SK-N-SH treated with all-trans-retinoic acid at 6 μM for 48 hours (cell line): Measurements from ENCODE around the gene SPON1.

ENCODE experiments used
- ATAC-seq: fragments of 200-7000 bp; cut with Tn5 transposase; 3 replicates; pipeline ENCODE4 v1.9.1; 2020; ENCODE audit warnings: mild to moderate bottlenecking, moderate library complexity
- ARNTL ChIP-seq: fragments of 450-650 bp; formaldehyde crosslinking; IDR thresholded peaks from 2 replicates; pipeline ENCODE4 v1.5.0; 2020; ENCODE audit warnings: low read depth, mild to moderate bottlenecking, moderate library complexity, borderline replicate concordance
- BACH2 ChIP-seq: fragments of 250-450 bp; sonication (Bioruptor Pico); IDR thresholded peaks from 2 replicates; pipeline ENCODE4 v1.9.0; 2021; ENCODE audit warnings: mild to moderate bottlenecking, borderline replicate concordance
- ESRRG ChIP-seq: fragments of 250-450 bp; sonication (Bioruptor Pico); IDR thresholded peaks from 2 replicates; pipeline ENCODE4 v1.6.1; 2021; ENCODE audit warnings: mild to moderate bottlenecking
- ISL1 ChIP-seq: fragments of 250-450 bp; sonication (Bioruptor Pico); IDR thresholded peaks from 2 replicates; pipeline ENCODE4 v2.1.2; 2022; ENCODE audit warnings: mild to moderate bottlenecking, moderate library complexity
- PATZ1 ChIP-seq: fragments of 250-450 bp; sonication (Bioruptor Pico); IDR thresholded peaks from 2 replicates; pipeline ENCODE4 v1.8.0; 2020; ENCODE audit warnings: mild to moderate bottlenecking, moderate library complexity, borderline replicate concordance
- POU6F1 ChIP-seq: fragments of 250-450 bp; sonication (Bioruptor Pico); IDR thresholded peaks from 2 replicates; pipeline ENCODE4 v1.8.0; 2021; ENCODE audit warnings: low read depth, mild to moderate bottlenecking, moderate library complexity, borderline replicate concordance
- PPARA ChIP-seq: fragments of 250-450 bp; sonication (Bioruptor Pico); IDR thresholded peaks from 2 replicates; pipeline ENCODE4 v1.5.0; 2020; ENCODE audit warnings: mild to moderate bottlenecking, borderline replicate concordance
- RARB ChIP-seq: fragments of 250-450 bp; sonication (Bioruptor Pico); IDR thresholded peaks from 2 replicates; pipeline ENCODE4 v1.8.0; 2021; ENCODE audit warnings: mild to moderate bottlenecking, moderate library complexity
- SNAI2 ChIP-seq: fragments of 250-450 bp; sonication (Bioruptor Pico); IDR thresholded peaks from 2 replicates; pipeline ENCODE4 v1.5.0; 2020; ENCODE audit warnings: mild to moderate bottlenecking, moderate library complexity
- TCF4 ChIP-seq: fragments of 250-450 bp; sonication (Bioruptor Pico); IDR thresholded peaks from 2 replicates; pipeline ENCODE4 v1.8.0; 2021; ENCODE audit warnings: mild to moderate bottlenecking, moderate library complexity, borderline replicate concordance
- TOX ChIP-seq: fragments of 250-450 bp; sonication (Bioruptor Pico); IDR thresholded peaks from 2 replicates; pipeline ENCODE4 v1.8.0; 2021; ENCODE audit warnings: mild to moderate bottlenecking, moderate library complexity, borderline replicate concordance
- ZC3H10 ChIP-seq: fragments of 250-450 bp; sonication (Bioruptor Pico); IDR thresholded peaks from 2 replicates; pipeline ENCODE4 v1.5.1; 2021; ENCODE audit warnings: mild to moderate bottlenecking, moderate library complexity
- ZFP3 ChIP-seq: fragments of 250-450 bp; sonication (Bioruptor Pico); IDR thresholded peaks from 2 replicates; pipeline ENCODE4 v1.5.0; 2020; ENCODE audit warnings: mild to moderate bottlenecking, moderate library complexity
- ZFP30 ChIP-seq: fragments of 450-650 bp; formaldehyde crosslinking; IDR thresholded peaks from 2 replicates; pipeline ENCODE4 v1.5.0; 2022; ENCODE audit warnings: mild to moderate bottlenecking, moderate library complexity
- ZNF565 ChIP-seq: fragments of 450-650 bp; formaldehyde crosslinking; conservative IDR thresholded peaks from 2 replicates; pipeline ENCODE4 v1.5.0; 2020; ENCODE audit warnings: low read depth, mild to moderate bottlenecking, moderate library complexity
- ZNF70 ChIP-seq: fragments of 450-650 bp; formaldehyde crosslinking; IDR thresholded peaks from 2 replicates; pipeline ENCODE4 v1.5.0; 2020; ENCODE audit warnings: mild to moderate bottlenecking, moderate library complexity
- ZNF8 ChIP-seq: fragments of 450-650 bp; formaldehyde crosslinking; IDR thresholded peaks from 2 replicates; pipeline ENCODE4 v1.5.0; 2020; ENCODE audit warnings: mild to moderate bottlenecking, moderate library complexity
- TF ChIP-seq, protein P1 (sequence below): fragments of 250-450 bp; sonication (Bioruptor Pico); IDR thresholded peaks from 2 replicates; pipeline ENCODE4 v1.5.0; 2020; ENCODE audit warnings: mild to moderate bottlenecking, moderate library complexity
- TF ChIP-seq, protein P2 (sequence below): fragments of 250-450 bp; sonication (Bioruptor Pico); IDR thresholded peaks from 2 replicates; pipeline ENCODE4 v1.5.1; 2021; ENCODE audit warnings: mild to moderate bottlenecking, moderate library complexity

Gene SPON1

DNA sequence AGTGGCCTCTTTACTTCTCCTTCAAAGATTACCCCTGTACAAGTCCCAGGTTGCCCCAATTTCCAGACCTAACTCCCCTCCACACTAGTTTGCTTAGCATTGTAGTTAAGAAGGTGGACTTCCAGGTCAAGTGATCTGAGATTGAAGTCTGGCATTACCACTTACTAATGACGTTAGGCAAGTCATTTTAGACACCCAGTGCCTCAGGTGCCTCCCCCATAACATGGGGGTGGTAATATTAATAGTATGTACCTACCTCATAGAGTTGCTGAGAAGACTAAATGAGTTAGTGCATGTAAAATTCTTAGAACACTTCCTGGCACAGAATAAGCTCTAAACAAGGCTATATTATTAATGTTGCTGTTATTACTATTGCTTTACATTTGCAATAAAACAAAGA, 93.4 kb downstream of the SPON1 start (continued):
- TF ChIP-seq TOX (CRISPR knock-in tag) (no peak), ARNTL (no peak)

- no peak for TF ChIP-seq PPARA (CRISPR knock-in tag)
- no peak for TF ChIP-seq ZNF565 (CRISPR knock-in tag)
- no peak for TF ChIP-seq SNAI2
- TF ChIP-seq RARB (CRISPR knock-in tag) = no peak
- TF ChIP-seq ESRRG (CRISPR knock-in tag) = no peak
- TF ChIP-seq, protein P1, sequence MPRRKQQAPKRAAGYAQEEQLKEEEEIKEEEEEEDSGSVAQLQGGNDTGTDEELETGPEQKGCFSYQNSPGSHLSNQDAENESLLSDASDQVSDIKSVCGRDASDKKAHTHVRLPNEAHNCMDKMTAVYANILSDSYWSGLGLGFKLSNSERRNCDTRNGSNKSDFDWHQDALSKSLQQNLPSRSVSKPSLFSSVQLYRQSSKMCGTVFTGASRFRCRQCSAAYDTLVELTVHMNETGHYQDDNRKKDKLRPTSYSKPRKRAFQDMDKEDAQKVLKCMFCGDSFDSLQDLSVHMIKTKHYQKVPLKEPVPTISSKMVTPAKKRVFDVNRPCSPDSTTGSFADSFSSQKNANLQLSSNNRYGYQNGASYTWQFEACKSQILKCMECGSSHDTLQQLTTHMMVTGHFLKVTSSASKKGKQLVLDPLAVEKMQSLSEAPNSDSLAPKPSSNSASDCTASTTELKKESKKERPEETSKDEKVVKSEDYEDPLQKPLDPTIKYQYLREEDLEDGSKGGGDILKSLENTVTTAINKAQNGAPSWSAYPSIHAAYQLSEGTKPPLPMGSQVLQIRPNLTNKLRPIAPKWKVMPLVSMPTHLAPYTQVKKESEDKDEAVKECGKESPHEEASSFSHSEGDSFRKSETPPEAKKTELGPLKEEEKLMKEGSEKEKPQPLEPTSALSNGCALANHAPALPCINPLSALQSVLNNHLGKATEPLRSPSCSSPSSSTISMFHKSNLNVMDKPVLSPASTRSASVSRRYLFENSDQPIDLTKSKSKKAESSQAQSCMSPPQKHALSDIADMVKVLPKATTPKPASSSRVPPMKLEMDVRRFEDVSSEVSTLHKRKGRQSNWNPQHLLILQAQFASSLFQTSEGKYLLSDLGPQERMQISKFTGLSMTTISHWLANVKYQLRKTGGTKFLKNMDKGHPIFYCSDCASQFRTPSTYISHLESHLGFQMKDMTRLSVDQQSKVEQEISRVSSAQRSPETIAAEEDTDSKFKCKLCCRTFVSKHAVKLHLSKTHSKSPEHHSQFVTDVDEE (CRISPR knock-in tag) = no peak
- no peak for TF ChIP-seq ZFP30 (CRISPR knock-in tag)
- TF ChIP-seq ISL1 (CRISPR knock-in tag) = no peak
- TF ChIP-seq TCF4 (CRISPR knock-in tag) = no peak
- TF ChIP-seq ZNF70 (CRISPR knock-in tag) = no peak
- TF ChIP-seq POU6F1 (CRISPR knock-in tag) = no peak
- no peak for TF ChIP-seq BACH2 (CRISPR knock-in tag)
- ATAC-seq = no peak
These were observed 95.5 kb downstream of the SPON1 start for GRCh38 chr11:14058061-14058460.

- ATAC-seq = no peak
These were observed 97.0 kb downstream of the SPON1 start for GRCh38 chr11:14059491-14059890.

DNA sequence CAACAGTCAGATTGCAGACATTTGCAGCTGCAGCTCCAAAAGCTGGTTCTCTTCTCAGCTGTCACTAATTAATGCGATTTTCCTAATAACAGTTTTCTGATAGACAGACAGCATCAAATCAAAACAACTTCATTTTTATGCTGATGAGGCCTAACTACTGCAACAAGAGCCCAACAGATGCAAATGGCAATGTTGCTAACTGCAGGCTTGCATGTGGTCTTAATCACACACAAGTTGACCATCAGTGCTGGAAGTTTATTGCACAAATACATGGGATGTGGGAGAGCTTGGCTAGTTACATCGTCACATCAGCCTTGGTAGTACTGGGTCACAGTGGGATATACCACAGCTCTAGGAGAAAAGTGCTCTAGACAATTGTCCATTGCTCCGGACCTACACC, 99.2 kb downstream of the SPON1 start:
- ATAC-seq = no peak
- TF ChIP-seq ZFP3 (CRISPR knock-in tag) (no peak), ZFP30 (CRISPR knock-in tag) (no peak), ZNF8 (no peak), RARB (CRISPR knock-in tag) (no peak), PATZ1 (CRISPR knock-in tag) (no peak)
- TF ChIP-seq, protein P1 (CRISPR knock-in tag) = no peak

More at GRCh38 chr11:14059491-14059890, 97.0 kb downstream of the SPON1 start:
- no peak for TF ChIP-seq RARB (CRISPR knock-in tag)
- TF ChIP-seq PATZ1 (CRISPR knock-in tag) = no peak
- no peak for TF ChIP-seq ESRRG (CRISPR knock-in tag)
- TF ChIP-seq PPARA (CRISPR knock-in tag) = no peak
- TF ChIP-seq TCF4 (CRISPR knock-in tag) = no peak
- TF ChIP-seq, protein P2, sequence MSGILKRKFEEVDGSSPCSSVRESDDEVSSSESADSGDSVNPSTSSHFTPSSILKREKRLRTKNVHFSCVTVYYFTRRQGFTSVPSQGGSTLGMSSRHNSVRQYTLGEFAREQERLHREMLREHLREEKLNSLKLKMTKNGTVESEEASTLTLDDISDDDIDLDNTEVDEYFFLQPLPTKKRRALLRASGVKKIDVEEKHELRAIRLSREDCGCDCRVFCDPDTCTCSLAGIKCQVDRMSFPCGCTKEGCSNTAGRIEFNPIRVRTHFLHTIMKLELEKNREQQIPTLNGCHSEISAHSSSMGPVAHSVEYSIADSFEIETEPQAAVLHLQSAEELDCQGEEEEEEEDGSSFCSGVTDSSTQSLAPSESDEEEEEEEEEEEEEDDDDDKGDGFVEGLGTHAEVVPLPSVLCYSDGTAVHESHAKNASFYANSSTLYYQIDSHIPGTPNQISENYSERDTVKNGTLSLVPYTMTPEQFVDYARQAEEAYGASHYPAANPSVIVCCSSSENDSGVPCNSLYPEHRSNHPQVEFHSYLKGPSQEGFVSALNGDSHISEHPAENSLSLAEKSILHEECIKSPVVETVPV (CRISPR knock-in tag) = no peak
- TF ChIP-seq SNAI2 = no peak
- TF ChIP-seq ZC3H10 (CRISPR knock-in tag) = no peak
- no peak for TF ChIP-seq ZNF8
- TF ChIP-seq ZNF70 (CRISPR knock-in tag) = no peak
- TF ChIP-seq, all 23 proteins: peak for 0
